Progenitor cell of endocrine pancreas (in vitro differentiated cells): Measurements from ENCODE around the gene C8A. TPM values are rescaled to one million over a fixed set of nuclear protein-coding genes. Genes with fewer than 3 reads are reported as not detected.

Source experiments
- DNase-seq: peaks from one replicate; pipeline ENCODE4 v3.0.0; 2021; ENCODE audit warnings: low spot score; ENCODE audit not compliant: unreplicated experiment
- H3K27ac Mint-ChIP-seq: 2 replicates; pipeline ENCODE4 v1.8.0; 2021; ENCODE audit warnings: mild to moderate bottlenecking, moderate library complexity, mixed read lengths
- H3K27me3 Mint-ChIP-seq: 2 replicates; pipeline ENCODE4 v1.8.0; 2021; ENCODE audit warnings: mixed read lengths
- H3K36me3 Mint-ChIP-seq: 2 replicates; pipeline ENCODE4 v1.8.0; 2022; ENCODE audit warnings: mixed read lengths; ENCODE audit not compliant: insufficient read depth
- H3K4me1 Mint-ChIP-seq: 2 replicates; pipeline ENCODE4 v1.8.0; 2021; ENCODE audit warnings: low read depth, mixed read lengths
- H3K4me3 Mint-ChIP-seq: 2 replicates; pipeline ENCODE4 v1.8.0; 2021; ENCODE audit warnings: low read depth, mild to moderate bottlenecking, moderate library complexity, mixed read lengths
- H3K9me3 Mint-ChIP-seq: 2 replicates; pipeline ENCODE4 v1.8.0; 2021; ENCODE audit warnings: low read depth, mixed read lengths
- CTCF ChIP-seq: fragments of 200-600 bp; sonication (generic); IDR thresholded peaks from one replicate; pipeline ENCODE4 v1.5.0; 2021; ENCODE audit warnings: antibody characterized with exemption, mild to moderate bottlenecking; ENCODE audit not compliant: unreplicated experiment
- long read RNA-seq: library from polyadenylated mRNA; unstranded; transcript quantifications from one replicate; pipeline ENCODE4 v2.0.0, GENCODE V29; 2020
- total RNA-seq: library from RNA; stranded (reverse); gene quantifications from 2 replicates; pipeline ENCODE4 v1.2.1, GENCODE V29; 2021

Gene C8A
- 0.77 and 0.98 TPM in 2 replicates for total RNA-seq
- long read RNA-seq, transcript C8A-201 (11 exons, 2,356 nt): major isoform, 8 of 12 reads
- long read RNA-seq, partial matches to known transcripts: 3 of 12 reads
- long read RNA-seq, other reads (novel, unspliced or antisense): 1 of 12 reads

DNA sequence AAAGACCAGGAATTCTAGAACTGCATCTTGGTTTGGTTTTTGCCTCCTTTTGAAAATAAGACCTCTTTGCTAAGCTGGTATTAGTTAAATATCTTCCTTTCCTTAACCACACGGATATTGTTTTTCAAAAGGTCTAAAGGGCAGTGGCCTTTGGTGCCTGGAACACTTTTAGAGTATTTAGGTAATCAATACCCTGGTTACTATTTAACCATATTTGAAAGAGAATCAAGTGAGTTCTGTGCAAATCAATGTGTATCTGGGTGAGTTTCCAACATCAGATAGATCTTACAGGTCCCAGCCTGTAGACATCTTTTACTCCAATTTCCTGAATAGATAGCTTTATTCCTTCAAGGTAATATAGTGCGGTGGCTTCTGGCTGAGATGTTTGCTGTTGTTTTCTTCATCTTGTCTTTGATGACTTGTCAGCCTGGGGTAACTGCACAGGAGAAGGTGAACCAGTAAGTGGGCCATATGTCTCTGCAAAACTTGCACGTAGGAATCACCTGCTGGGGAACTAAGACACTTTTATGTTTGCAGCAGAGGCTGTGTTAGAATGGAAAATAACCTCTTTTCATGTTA is at the start of gene C8A:
Gene C8A, plus strand, starts transcription at position 277 of the 579 bp plus-strand sequence. Its CDS starts 105 bp downstream, at position 382.
- Mint-ChIP-seq H3K27ac (peak within 1 kb of the TSS; percentile 21), H3K27me3 (peaks cover 2% of the 10 kb centered on the region), H3K4me1 (peaks cover 46% of the 10 kb centered on the region), H3K36me3 (no peaks in the 10 kb centered on the region), H3K4me3 (peak within 1 kb of the TSS; percentile 19), H3K9me3 (no peaks in the 10 kb centered on the region)
- TF ChIP-seq CTCF: no peak
- DNase-seq: no peak

- Mint-ChIP-seq H3K27ac (no peak overlapping the region), H3K36me3 (peaks cover 4% of the 10 kb centered on the region), H3K4me1 (peaks cover 27% of the 10 kb centered on the region), H3K27me3 (no peaks in the 10 kb centered on the region), H3K4me3 (no peak overlapping the region), H3K9me3 (peaks cover 6% of the 10 kb centered on the region)
- no peak for DNase-seq
- TF ChIP-seq CTCF: no peak
Observed at GRCh38 chr1:56806804-56807203, 47.8 kb upstream of the C8A start.

DNA sequence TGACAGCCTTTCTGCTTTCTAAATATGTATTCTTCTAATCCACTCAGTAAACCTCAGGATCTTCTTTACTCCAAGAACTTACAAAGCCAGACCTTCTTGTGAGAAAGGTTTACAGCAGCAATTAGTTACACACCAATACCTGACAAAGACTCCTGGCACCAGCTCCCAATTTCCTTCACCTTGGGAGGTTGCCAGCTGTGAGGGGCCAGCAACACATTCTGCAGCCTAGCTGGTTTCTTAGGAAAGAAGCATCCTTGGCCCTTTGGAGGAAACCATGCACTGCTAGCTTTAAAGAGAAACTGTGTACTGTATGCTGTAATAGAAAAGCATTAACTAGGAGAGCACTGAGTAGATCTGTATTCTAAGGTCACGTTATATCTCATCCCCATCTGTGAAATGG is 46.2 kb upstream of the C8A start:
- no peak overlapping the region for H3K27ac Mint-ChIP-seq
- H3K4me1 Mint-ChIP-seq: peaks cover 36% of the 10 kb centered on the region
- H3K4me3 Mint-ChIP-seq: no peak overlapping the region
- no peaks in the 10 kb centered on the region for H3K27me3 Mint-ChIP-seq
- DNase-seq: no peak
- peaks cover 6% of the 10 kb centered on the region for H3K9me3 Mint-ChIP-seq
- no peak for TF ChIP-seq CTCF
- peaks cover 5% of the 10 kb centered on the region for H3K36me3 Mint-ChIP-seq

GRCh38 chr1:56811331-56811730 is 43.3 kb upstream of the C8A start:
- H3K4me3 Mint-ChIP-seq: no peak overlapping the region
- TF ChIP-seq CTCF: no peak
- H3K9me3 Mint-ChIP-seq: peaks cover 8% of the 10 kb centered on the region
- peaks cover 7% of the 10 kb centered on the region for H3K36me3 Mint-ChIP-seq
- DNase-seq: no peak
- peaks cover 40% of the 10 kb centered on the region for H3K4me1 Mint-ChIP-seq
- no peaks in the 10 kb centered on the region for H3K27me3 Mint-ChIP-seq
- H3K27ac Mint-ChIP-seq: peak overlapping the region; percentile 92

DNA sequence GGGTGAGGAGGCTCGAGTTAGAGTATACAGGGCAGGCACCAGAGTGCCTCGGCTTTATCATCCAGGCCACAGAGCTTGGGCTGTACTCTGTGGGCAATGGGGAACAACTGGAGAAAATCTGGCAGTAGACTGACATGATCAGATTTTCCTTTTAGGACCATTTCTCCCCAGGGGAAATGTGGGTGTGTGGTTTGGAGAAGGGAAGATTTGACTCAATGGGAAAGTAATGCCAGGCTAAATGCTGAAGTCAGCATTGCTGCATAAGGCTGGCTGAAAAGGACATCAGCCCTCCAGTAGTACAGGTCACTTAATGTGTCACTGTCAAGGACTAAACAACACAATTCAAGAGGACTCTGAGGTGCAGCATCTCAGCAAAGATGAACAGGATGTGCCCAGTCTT is 40.4 kb upstream of the C8A start:
- no peak for DNase-seq
- no peaks in the 10 kb centered on the region for H3K27me3 Mint-ChIP-seq
- H3K4me1 Mint-ChIP-seq: peaks cover 52% of the 10 kb centered on the region
- no peak for TF ChIP-seq CTCF
- H3K36me3 Mint-ChIP-seq: peaks cover 7% of the 10 kb centered on the region
- H3K4me3 Mint-ChIP-seq: no peak overlapping the region
- H3K9me3 Mint-ChIP-seq: peaks cover 8% of the 10 kb centered on the region
- H3K27ac Mint-ChIP-seq: no peak overlapping the region
